Hepatocyte (in vitro differentiated cells): ENCODE measurements around the gene LAMP1. TPM values are rescaled to one million over a fixed set of nuclear protein-coding genes. Genes with fewer than 3 reads are reported as not detected.
"Not testable (repeated sequence)": the region's sequence is repeated elsewhere in the genome, so short reads cannot be mapped to it uniquely, and the experiment has no call there.

Experiments used
- DNase-seq: peaks from one replicate; pipeline ENCODE4 v3.0.0-alpha.2; 2016; ENCODE audit warnings: low spot score
- H2AFZ ChIP-seq: fragments of 200-600 bp; sonication (generic); 2 replicates; pipeline ENCODE4 v1.6.0; 2016; ENCODE audit warnings: antibody characterized with exemption, mild to moderate bottlenecking
- H3K27ac ChIP-seq: fragments of 200-600 bp; sonication (generic); 2 replicates; pipeline ENCODE4 v1.5.1; 2016; ENCODE audit warnings: mild to moderate bottlenecking
- H3K27me3 ChIP-seq: fragments of 200-600 bp; sonication (generic); 2 replicates; pipeline ENCODE4 v1.6.1; 2016
- H3K36me3 ChIP-seq: fragments of 200-600 bp; sonication (generic); replicated peaks from 2 replicates; pipeline ENCODE4 v1.5.1; 2016; ENCODE audit warnings: low read depth; ENCODE audit not compliant: insufficient read depth
- H3K4me1 ChIP-seq: fragments of 200-600 bp; sonication (generic); 2 replicates; pipeline ENCODE4 v1.5.1; 2016; ENCODE audit warnings: mild to moderate bottlenecking, moderate library complexity; ENCODE audit not compliant: insufficient read depth
- H3K4me2 ChIP-seq: fragments of 200-600 bp; sonication (generic); 2 replicates; pipeline ENCODE4 v1.6.0; 2016
- H3K4me3 ChIP-seq: fragments of 200-600 bp; sonication (generic); 2 replicates; pipeline ENCODE4 v1.5.1; 2016; ENCODE audit warnings: mild to moderate bottlenecking
- H3K79me2 ChIP-seq: fragments of 200-600 bp; sonication (generic); 2 replicates; pipeline ENCODE4 v1.6.0; 2017; ENCODE audit warnings: mild to moderate bottlenecking
- H3K9me2 ChIP-seq: fragments of 200-600 bp; sonication (generic); replicated peaks from 2 replicates; pipeline ENCODE4 v1.6.0; 2017; ENCODE audit warnings: mild to moderate bottlenecking; ENCODE audit not compliant: insufficient read depth
- H3K9me3 ChIP-seq: fragments of 200-600 bp; sonication (generic); 2 replicates; pipeline ENCODE4 v1.5.1; 2016; ENCODE audit warnings: low read depth, mild to moderate bottlenecking
- H4K20me1 ChIP-seq: fragments of 200-600 bp; sonication (generic); 2 replicates; pipeline ENCODE4 v1.6.0; 2016; ENCODE audit warnings: mild to moderate bottlenecking; ENCODE audit not compliant: insufficient read depth, poor library complexity, severe bottlenecking
- CTCF ChIP-seq: fragments of 200-600 bp; sonication (generic); IDR thresholded peaks from 2 replicates; pipeline ENCODE4 v1.5.1; 2016; ENCODE audit warnings: antibody characterized with exemption, mild to moderate bottlenecking; ENCODE audit not compliant: poor library complexity
- EZH2 ChIP-seq: fragments of 200-600 bp; sonication (generic); IDR thresholded peaks from 2 replicates; pipeline ENCODE4 v1.6.1; 2016; ENCODE audit warnings: antibody characterized with exemption, mild to moderate bottlenecking, borderline replicate concordance
- EZH2phosphoT487 ChIP-seq: fragments of 200-600 bp; sonication (generic); IDR thresholded peaks from one replicate; pipeline ENCODE4 v1.6.1; 2018; ENCODE audit warnings: antibody characterized with exemption, mild to moderate bottlenecking, low read depth, moderate library complexity; ENCODE audit not compliant: unreplicated experiment, severe bottlenecking
- WGBS: methylation state at CpG from one replicate; pipeline ENCODE4 v1.1.6; 2016; ENCODE audit warnings: low lambda C conversion rate; ENCODE audit errors: missing lambda C conversion rate; 5-methylcytosine and 5-hydroxymethylcytosine counted together
- polyA plus RNA-seq: library from polyadenylated mRNA; unstranded; fragments of >200 nt; fragmentation: Nextera tagmentation; extraction: Ambion mirVana; gene quantifications from 2 replicates; pipeline ENCODE4 v1.2.1, GENCODE V29; 2016
- total RNA-seq: library from RNA; depleted of rRNA; stranded (reverse); fragments of >200 nt; gene quantifications from 2 replicates; pipeline ENCODE4 v1.2.3, GENCODE V29; 2014

LAMP1 gene
- total and polyA plus RNA-seq, 2 experiments from 2014 or later: 190 to 233 TPM

DNA sequence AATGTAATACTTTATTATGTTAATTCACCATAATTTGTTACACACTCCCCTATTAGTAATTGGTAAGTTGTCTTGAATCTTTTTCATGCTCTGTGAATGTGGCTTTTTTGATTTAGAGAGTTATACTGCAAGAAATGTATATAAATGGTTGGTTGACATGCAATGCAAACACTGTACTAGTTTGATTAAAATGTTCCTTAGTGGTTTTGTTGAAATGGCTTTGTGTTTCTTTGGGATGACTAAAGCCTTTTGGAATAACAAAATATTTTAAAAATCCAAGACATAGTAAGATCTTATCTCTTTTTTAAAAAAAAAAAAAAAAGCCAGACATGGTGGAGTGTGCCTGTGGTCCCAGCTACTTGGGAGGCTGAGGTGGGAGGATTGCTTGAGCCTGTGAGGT is 10.5 kb downstream of the LAMP1 start:
- no peak overlapping the region for H2AFZ ChIP-seq
- no peaks in the 10 kb centered on the region for H3K27me3 ChIP-seq
- no peaks in the 10 kb centered on the region for H3K9me2 ChIP-seq
- peaks cover 46% of the 10 kb centered on the region for H4K20me1 ChIP-seq
- TF ChIP-seq CTCF (no peak), EZH2 (no peak), EZH2phosphoT487 (no peak)
- no peak for DNase-seq
- H3K36me3 ChIP-seq: no peaks in the 10 kb centered on the region
- no peaks in the 10 kb centered on the region for H3K4me1 ChIP-seq
- no peak overlapping the region for H3K4me3 ChIP-seq
- H3K9me3 ChIP-seq: no peaks in the 10 kb centered on the region
- no peak overlapping the region for H3K27ac ChIP-seq
- H3K4me2 ChIP-seq: no peak overlapping the region
- peaks cover 95% of the 10 kb centered on the region for H3K79me2 ChIP-seq

GRCh38 chr13:113309473-113309872 is 12.4 kb downstream of the LAMP1 start:
- H4K20me1 ChIP-seq: peaks cover 28% of the 10 kb centered on the region
- H3K79me2 ChIP-seq: peaks cover 90% of the 10 kb centered on the region
- no peaks in the 10 kb centered on the region for H3K27me3 ChIP-seq
- H3K4me3 ChIP-seq: no peak overlapping the region
- H3K4me2 ChIP-seq: no peak overlapping the region
- 87% methylated on average over 6 of the region's 6 CpGs for WGBS
- TF ChIP-seq EZH2 (no peak), EZH2phosphoT487 (no peak), CTCF (no peak)
- no peak for DNase-seq
- H2AFZ ChIP-seq: no peak overlapping the region
- no peaks in the 10 kb centered on the region for H3K4me1 ChIP-seq
- H3K9me3 ChIP-seq: no peaks in the 10 kb centered on the region
- no peaks in the 10 kb centered on the region for H3K9me2 ChIP-seq
- H3K27ac ChIP-seq: no peak overlapping the region
- H3K36me3 ChIP-seq: no peaks in the 10 kb centered on the region

DNA sequence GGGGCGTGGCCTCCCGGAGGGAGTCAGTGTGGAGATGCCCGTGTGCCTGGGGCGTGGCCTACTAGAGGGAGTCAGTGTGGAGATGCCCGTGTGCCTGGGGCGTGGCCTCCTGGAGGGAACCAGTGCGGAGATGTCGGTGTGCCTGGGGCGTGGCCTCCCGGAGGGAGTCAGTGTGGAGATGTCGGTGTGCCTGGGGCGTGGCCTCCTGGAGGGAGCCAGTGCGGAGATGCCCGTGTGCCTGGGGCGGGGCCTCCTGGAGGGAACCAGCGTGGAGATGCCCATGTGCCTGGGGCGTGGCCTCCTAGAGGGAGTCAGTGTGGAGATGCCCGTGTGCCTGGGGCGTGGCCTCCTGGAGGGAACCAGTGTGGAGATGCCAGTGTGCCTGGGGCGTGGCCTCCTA is 17.1 kb downstream of the LAMP1 start:
- H2AFZ ChIP-seq, DNase-seq, H3K4me1 ChIP-seq, H3K36me3 ChIP-seq, H3K4me2 ChIP-seq, H3K9me2 ChIP-seq, H3K4me3 ChIP-seq, H3K27me3 ChIP-seq, H3K9me3 ChIP-seq, H3K27ac ChIP-seq: not testable (repeated sequence)
- Histone ChIP-seq H4K20me1 (peaks cover 26% of the 10 kb centered on the region), H3K79me2 (peaks cover 54% of the 10 kb centered on the region)
- no CpG with 5 or more reads among the region's 20 CpGs for WGBS

DNA sequence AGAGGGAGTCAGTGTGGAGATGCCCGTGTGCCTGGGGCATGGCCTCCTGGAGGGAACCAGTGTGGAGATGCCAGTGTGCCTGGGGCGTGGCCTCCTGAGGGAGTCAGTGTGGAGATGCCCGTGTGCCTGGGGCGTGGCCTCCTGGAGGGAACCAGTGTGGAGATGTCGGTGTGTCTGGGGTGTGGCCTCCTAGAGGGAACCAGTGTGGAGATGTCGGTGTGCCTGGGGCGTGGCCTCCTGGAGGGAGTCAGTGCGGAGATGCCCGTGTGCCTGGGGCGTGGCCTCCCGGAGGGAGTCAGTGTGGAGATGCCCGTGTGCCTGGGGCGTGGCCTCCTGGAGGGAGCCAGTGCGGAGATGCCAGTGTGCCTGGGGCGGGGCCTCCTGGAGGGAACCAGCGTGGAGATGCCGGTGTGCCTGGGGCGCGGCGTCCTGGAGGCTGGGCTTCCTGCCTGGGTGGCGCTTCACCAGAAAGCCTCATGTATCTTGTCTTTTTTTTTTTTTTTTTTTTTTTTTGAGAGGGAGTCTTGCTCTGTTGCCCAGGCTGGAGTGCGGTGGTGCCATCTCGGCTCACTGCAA is 17.9 kb downstream of the LAMP1 start:
- H3K4me3 ChIP-seq, H3K27ac ChIP-seq, DNase-seq, H2AFZ ChIP-seq, H3K9me3 ChIP-seq, H3K9me2 ChIP-seq, H3K4me1 ChIP-seq, H3K36me3 ChIP-seq, H3K4me2 ChIP-seq, H3K27me3 ChIP-seq: not testable (repeated sequence)
- WGBS: over 99% methylated on average over 14 of the region's 23 CpGs
- Histone ChIP-seq H4K20me1 (peaks cover 26% of the 10 kb centered on the region), H3K79me2 (peaks cover 45% of the 10 kb centered on the region)
